DMS53 treated with DMSO at 0.1 percent for 48 hours (cell line): ENCODE data around the gene ZFP62.
"Not testable (repeated sequence)": the region's sequence is repeated elsewhere in the genome, so short reads cannot be mapped to it uniquely, and the experiment has no call there.

Experiments used
- DNase-seq: peaks from one replicate; lab custom pipeline; 2025; ENCODE audit not compliant: unreplicated experiment; lab: John Stamatoyannopoulos, UW

The ZFP62 gene

GRCh38 chr5:180831139-180832093, 29.7 kb downstream of the ZFP62 start:
- DNase-seq = peak; percentile 68

GRCh38 chr5:180830253-180831138, 30.6 kb downstream of the ZFP62 start:
- DNase-seq = peak; percentile 33

GRCh38 chr5:180829726-180830125, 31.4 kb downstream of the ZFP62 start:
- DNase-seq = no peak

GRCh38 chr5:180828756-180829531, 32.1 kb downstream of the ZFP62 start:
- not testable (repeated sequence) for DNase-seq

GRCh38 chr5:180827374-180827773, 33.7 kb downstream of the ZFP62 start:
- DNase-seq = not testable (repeated sequence)

- no peak for DNase-seq
Observed at GRCh38 chr5:180825768-180826525, 35.1 kb downstream of the ZFP62 start.

- no peak for DNase-seq
Observed at GRCh38 chr5:180824630-180825476, 36.2 kb downstream of the ZFP62 start.

GRCh38 chr5:180823940-180824629, 37.0 kb downstream of the ZFP62 start:
- DNase-seq = no peak

GRCh38 chr5:180823346-180823745, 37.7 kb downstream of the ZFP62 start:
- no peak for DNase-seq

GRCh38 chr5:180821538-180821937, 39.5 kb downstream of the ZFP62 start:
- DNase-seq = no peak

GRCh38 chr5:180820788-180821321, 40.2 kb downstream of the ZFP62 start:
- DNase-seq = no peak

- DNase-seq = no peak
Observed at GRCh38 chr5:180818677-180819341, 42.3 kb downstream of the ZFP62 start.

- no peak for DNase-seq
Observed at GRCh38 chr5:180817893-180818674, 43.0 kb downstream of the ZFP62 start.

- no peak for DNase-seq
Observed at GRCh38 chr5:180816608-180817534, 44.2 kb downstream of the ZFP62 start.

GRCh38 chr5:180815293-180815917, 45.7 kb downstream of the ZFP62 start:
- DNase-seq = no peak

GRCh38 chr5:180813420-180813819, 47.7 kb downstream of the ZFP62 start:
- DNase-seq = no peak
